HEK293 (cell line): Measurements from ENCODE around the gene CEP55.
A peak's percentile ranks its signal among the peaks of the same experiment; 100 is the strongest.

Experiments used
- FEZF1 ChIP-seq: fragments of 450-650 bp; formaldehyde crosslinking; IDR thresholded peaks from 2 replicates; pipeline ENCODE4 v1.5.1; 2016; ENCODE audit warnings: missing biosample characterization, missing genetic modification characterization
- MYNN ChIP-seq: fragments of 450-650 bp; formaldehyde crosslinking; IDR thresholded peaks from 2 replicates; pipeline ENCODE4 v1.5.1; 2016; ENCODE audit warnings: missing biosample characterization, missing genetic modification characterization, borderline replicate concordance
- PBX3 ChIP-seq: sonication (generic); formaldehyde crosslinking; IDR thresholded peaks from 2 replicates; pipeline ENCODE4 v1.8.1; 2022; ENCODE audit warnings: mild to moderate bottlenecking, moderate library complexity, missing genetic modification reagents
- PRDM1 ChIP-seq: fragments of 450-650 bp; formaldehyde crosslinking; IDR thresholded peaks from 2 replicates; pipeline ENCODE4; 2016; ENCODE audit warnings: missing biosample characterization, missing genetic modification characterization
- REST ChIP-seq: fragments of 450-650 bp; formaldehyde crosslinking; IDR thresholded peaks from 2 replicates; pipeline ENCODE4 v1.5.1; 2016; ENCODE audit warnings: missing biosample characterization, missing genetic modification characterization
- WT1 ChIP-seq: fragments of 450-650 bp; formaldehyde crosslinking; IDR thresholded peaks from 2 replicates; pipeline ENCODE4 v1.5.1; 2016; ENCODE audit warnings: missing biosample characterization, missing genetic modification characterization
- ZBTB11 ChIP-seq: fragments of 450-650 bp; formaldehyde crosslinking; conservative IDR thresholded peaks from 2 replicates; pipeline ENCODE4 v1.5.1; 2016; ENCODE audit warnings: low read depth, missing biosample characterization, missing genetic modification characterization
- ZBTB20 ChIP-seq: fragments of 450-650 bp; formaldehyde crosslinking; IDR thresholded peaks from 2 replicates; pipeline ENCODE4 v1.5.1; 2016; ENCODE audit warnings: missing biosample characterization, missing genetic modification characterization
- ZFP69B ChIP-seq: fragments of 450-650 bp; formaldehyde crosslinking; IDR thresholded peaks from 2 replicates; pipeline ENCODE4 v1.5.1; 2016; ENCODE audit warnings: missing biosample characterization, missing genetic modification characterization
- ZNF114 ChIP-seq: fragments of 450-650 bp; formaldehyde crosslinking; IDR thresholded peaks from 2 replicates; pipeline ENCODE4 v1.5.0; 2017; ENCODE audit warnings: missing biosample characterization, missing genetic modification characterization
- ZNF138 ChIP-seq: fragments of 450-650 bp; formaldehyde crosslinking; IDR thresholded peaks from 2 replicates; pipeline ENCODE4 v1.5.1; 2016; ENCODE audit warnings: missing biosample characterization, missing genetic modification characterization, borderline replicate concordance
- ZNF175 ChIP-seq: fragments of 450-650 bp; formaldehyde crosslinking; IDR thresholded peaks from 2 replicates; pipeline ENCODE4 v1.5.1; 2016; ENCODE audit warnings: missing biosample characterization, missing genetic modification characterization
- ZNF24 ChIP-seq: fragments of 450-650 bp; formaldehyde crosslinking; IDR thresholded peaks from 2 replicates; pipeline ENCODE4 v1.5.1; 2016; ENCODE audit warnings: missing biosample characterization, missing genetic modification characterization
- ZNF398 ChIP-seq: fragments of 450-650 bp; formaldehyde crosslinking; IDR thresholded peaks from 2 replicates; pipeline ENCODE4 v1.5.1; 2017; ENCODE audit warnings: missing biosample characterization, missing genetic modification characterization
- ZNF473 ChIP-seq: fragments of 450-650 bp; formaldehyde crosslinking; IDR thresholded peaks from 2 replicates; pipeline ENCODE4 v1.5.1; 2017; ENCODE audit warnings: missing biosample characterization, missing genetic modification characterization
- ZNF544 ChIP-seq: fragments of 450-650 bp; formaldehyde crosslinking; IDR thresholded peaks from 2 replicates; pipeline ENCODE4 v1.5.0; 2017; ENCODE audit warnings: missing biosample characterization, missing genetic modification characterization
- ZNF624 ChIP-seq: fragments of 450-650 bp; formaldehyde crosslinking; IDR thresholded peaks from 2 replicates; pipeline ENCODE4 v1.5.1; 2017; ENCODE audit warnings: missing biosample characterization, missing genetic modification characterization
- ZNF664 ChIP-seq: fragments of 450-650 bp; formaldehyde crosslinking; IDR thresholded peaks from 2 replicates; pipeline ENCODE4 v1.5.1; 2016; ENCODE audit warnings: missing biosample characterization, missing genetic modification characterization
- ZNF777 ChIP-seq: fragments of 450-650 bp; formaldehyde crosslinking; IDR thresholded peaks from 2 replicates; pipeline ENCODE4 v1.5.1; 2017; ENCODE audit warnings: missing biosample characterization, missing genetic modification characterization, borderline replicate concordance
- ZSCAN30 ChIP-seq: fragments of 450-650 bp; IDR thresholded peaks from 2 replicates; pipeline ENCODE4 v1.5.1; 2018; ENCODE audit warnings: missing biosample characterization, mild to moderate bottlenecking, missing genetic modification characterization, moderate library complexity
- TF ChIP-seq, protein P1 (sequence below): fragments of 450-650 bp; formaldehyde crosslinking; IDR thresholded peaks from 2 replicates; pipeline ENCODE4 v1.5.0; 2017; ENCODE audit warnings: missing biosample characterization, missing genetic modification characterization, borderline replicate concordance
- TF ChIP-seq, protein P2 (sequence below): fragments of 450-650 bp; IDR thresholded peaks from 2 replicates; pipeline ENCODE4 v1.5.1; 2018; ENCODE audit warnings: missing biosample characterization, missing genetic modification characterization
- TF ChIP-seq, protein P3 (sequence below): fragments of 450-650 bp; formaldehyde crosslinking; IDR thresholded peaks from 2 replicates; pipeline ENCODE4 v1.5.1; 2016; ENCODE audit warnings: missing biosample characterization, missing genetic modification characterization

CEP55 gene

GRCh38 chr10:93542358-93542791 lies 46.0 kb downstream of the CEP55 start (continued):
- no peak for TF ChIP-seq ZNF138 (tag by site-specific recombination)
- TF ChIP-seq FEZF1 (tag by site-specific recombination), result no peak
- no peak for TF ChIP-seq ZNF175
- no peak for TF ChIP-seq ZFP69B (tag by site-specific recombination)
- no peak for TF ChIP-seq MYNN (tag by site-specific recombination)
- no peak for TF ChIP-seq ZNF114 (tag by site-specific recombination)
- 0 out of 2 replicates have a peak, but pooled peaks have one; percentile 12 for TF ChIP-seq ZNF777 (tag by site-specific recombination)
- 0 out of 2 replicates have a peak, but pooled peaks have one; percentile 15 for TF ChIP-seq ZNF24 (tag by site-specific recombination)
- peak; percentile 35; the same call in 1 of the 2 replicates for TF ChIP-seq PRDM1 (tag by site-specific recombination)
- TF ChIP-seq ZNF544, result peak; percentile 54
- peak; percentile 95 for TF ChIP-seq ZNF398
- TF ChIP-seq ZNF624, result no peak
- no peak for TF ChIP-seq ZNF664 (tag by site-specific recombination)
- no peak for TF ChIP-seq ZSCAN30
- TF ChIP-seq ZBTB11 (tag by site-specific recombination), result no peak
- TF ChIP-seq ZBTB20 (tag by site-specific recombination), result peak; percentile 10; the same call in 1 of the 2 replicates
- TF ChIP-seq, protein P1, sequence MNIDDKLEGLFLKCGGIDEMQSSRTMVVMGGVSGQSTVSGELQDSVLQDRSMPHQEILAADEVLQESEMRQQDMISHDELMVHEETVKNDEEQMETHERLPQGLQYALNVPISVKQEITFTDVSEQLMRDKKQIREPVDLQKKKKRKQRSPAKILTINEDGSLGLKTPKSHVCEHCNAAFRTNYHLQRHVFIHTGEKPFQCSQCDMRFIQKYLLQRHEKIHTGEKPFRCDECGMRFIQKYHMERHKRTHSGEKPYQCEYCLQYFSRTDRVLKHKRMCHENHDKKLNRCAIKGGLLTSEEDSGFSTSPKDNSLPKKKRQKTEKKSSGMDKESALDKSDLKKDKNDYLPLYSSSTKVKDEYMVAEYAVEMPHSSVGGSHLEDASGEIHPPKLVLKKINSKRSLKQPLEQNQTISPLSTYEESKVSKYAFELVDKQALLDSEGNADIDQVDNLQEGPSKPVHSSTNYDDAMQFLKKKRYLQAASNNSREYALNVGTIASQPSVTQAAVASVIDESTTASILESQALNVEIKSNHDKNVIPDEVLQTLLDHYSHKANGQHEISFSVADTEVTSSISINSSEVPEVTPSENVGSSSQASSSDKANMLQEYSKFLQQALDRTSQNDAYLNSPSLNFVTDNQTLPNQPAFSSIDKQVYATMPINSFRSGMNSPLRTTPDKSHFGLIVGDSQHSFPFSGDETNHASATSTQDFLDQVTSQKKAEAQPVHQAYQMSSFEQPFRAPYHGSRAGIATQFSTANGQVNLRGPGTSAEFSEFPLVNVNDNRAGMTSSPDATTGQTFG, result no peak
- TF ChIP-seq WT1, result peak; percentile 96
- TF ChIP-seq, protein P2, sequence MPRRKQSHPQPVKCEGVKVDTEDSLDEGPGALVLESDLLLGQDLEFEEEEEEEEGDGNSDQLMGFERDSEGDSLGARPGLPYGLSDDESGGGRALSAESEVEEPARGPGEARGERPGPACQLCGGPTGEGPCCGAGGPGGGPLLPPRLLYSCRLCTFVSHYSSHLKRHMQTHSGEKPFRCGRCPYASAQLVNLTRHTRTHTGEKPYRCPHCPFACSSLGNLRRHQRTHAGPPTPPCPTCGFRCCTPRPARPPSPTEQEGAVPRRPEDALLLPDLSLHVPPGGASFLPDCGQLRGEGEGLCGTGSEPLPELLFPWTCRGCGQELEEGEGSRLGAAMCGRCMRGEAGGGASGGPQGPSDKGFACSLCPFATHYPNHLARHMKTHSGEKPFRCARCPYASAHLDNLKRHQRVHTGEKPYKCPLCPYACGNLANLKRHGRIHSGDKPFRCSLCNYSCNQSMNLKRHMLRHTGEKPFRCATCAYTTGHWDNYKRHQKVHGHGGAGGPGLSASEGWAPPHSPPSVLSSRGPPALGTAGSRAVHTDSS (tag by site-specific recombination), result no peak
- TF ChIP-seq, protein P3, sequence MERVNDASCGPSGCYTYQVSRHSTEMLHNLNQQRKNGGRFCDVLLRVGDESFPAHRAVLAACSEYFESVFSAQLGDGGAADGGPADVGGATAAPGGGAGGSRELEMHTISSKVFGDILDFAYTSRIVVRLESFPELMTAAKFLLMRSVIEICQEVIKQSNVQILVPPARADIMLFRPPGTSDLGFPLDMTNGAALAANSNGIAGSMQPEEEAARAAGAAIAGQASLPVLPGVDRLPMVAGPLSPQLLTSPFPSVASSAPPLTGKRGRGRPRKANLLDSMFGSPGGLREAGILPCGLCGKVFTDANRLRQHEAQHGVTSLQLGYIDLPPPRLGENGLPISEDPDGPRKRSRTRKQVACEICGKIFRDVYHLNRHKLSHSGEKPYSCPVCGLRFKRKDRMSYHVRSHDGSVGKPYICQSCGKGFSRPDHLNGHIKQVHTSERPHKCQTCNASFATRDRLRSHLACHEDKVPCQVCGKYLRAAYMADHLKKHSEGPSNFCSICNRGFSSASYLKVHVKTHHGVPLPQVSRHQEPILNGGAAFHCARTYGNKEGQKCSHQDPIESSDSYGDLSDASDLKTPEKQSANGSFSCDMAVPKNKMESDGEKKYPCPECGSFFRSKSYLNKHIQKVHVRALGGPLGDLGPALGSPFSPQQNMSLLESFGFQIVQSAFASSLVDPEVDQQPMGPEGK (tag by site-specific recombination), result peak; percentile 63
- TF ChIP-seq PBX3 (CRISPR knock-in tag), result no peak
- TF ChIP-seq REST, result peak; percentile 49; the same call in 1 of the 2 replicates
- TF ChIP-seq ZNF473 (tag by site-specific recombination), result no peak
